Measurements from ENCODE around the gene HNF1A. TPM values are rescaled to one million over a fixed set of nuclear protein-coding genes. Genes with fewer than 3 reads are reported as not detected.

The HNF1A gene
- total and polyA plus RNA-seq, 9 of the 15 experiments (the other 6 are each of a cell fraction or from before 2014, with no cell fraction given), result not detected

- no peak for TF ChIP-seq ZBTB2 (IDR thresholded peaks at IDR 0.05)
- TF ChIP-seq DNMT1 (IDR thresholded peaks at IDR 0.05), result no peak
- TF ChIP-seq CBFA2T3 (IDR thresholded peaks at IDR 0.05), result peak; percentile 40; the same call in 1 of the 2 replicates
- no peak for TF ChIP-seq SP1 (CRISPR knock-in tag; IDR thresholded peaks at IDR 0.05)
- TF ChIP-seq NFATC3 (IDR thresholded peaks at IDR 0.05), result no peak
- peak; percentile 71; the same call in 1 of the 2 replicates for TF ChIP-seq HSF4 (CRISPR knock-in tag; IDR thresholded peaks at IDR 0.05; ENCODE audit: borderline replicate concordance)
- no peak for TF ChIP-seq ESRRB (CRISPR knock-in tag; IDR thresholded peaks at IDR 0.05; ENCODE audit: borderline replicate concordance)
- peak; percentile 43 for TF ChIP-seq MYC (IDR thresholded peaks at IDR 0.05; ENCODE audit: low read depth, low read length)
- no peak for TF ChIP-seq MYC (CRISPR knock-in tag; IDR thresholded peaks at IDR 0.05; ENCODE audit: borderline replicate concordance, low read depth)
- TF ChIP-seq NR1H2 (CRISPR knock-in tag; IDR thresholded peaks at IDR 0.05), result no peak
- TF ChIP-seq ZNF449 (CRISPR knock-in tag; IDR thresholded peaks at IDR 0.05), result peak; percentile 81
- no peak for TF ChIP-seq NEUROD1 (IDR thresholded peaks at IDR 0.05; ENCODE audit: borderline replicate concordance, low read depth, low read length, partially characterized antibody)
- 0 out of 2 replicates have a peak, but pooled peaks have one; percentile 18 for TF ChIP-seq MAFG (tag; conservative IDR thresholded peaks at IDR 0.05)
- peak; percentile 96 for TF ChIP-seq HDAC8 (tag; IDR thresholded peaks at IDR 0.05)
- no peak for TF ChIP-seq ZC3H8 (IDR thresholded peaks at IDR 0.05)
- TF ChIP-seq POLR2G (IDR thresholded peaks at IDR 0.05; ENCODE audit: low read depth, low read length), result no peak
- TF ChIP-seq SAFB2 (IDR thresholded peaks at IDR 0.05; ENCODE audit: borderline replicate concordance, low read depth, low read length, severe bottlenecking), result no peak
- peak; percentile 99 for TF ChIP-seq ZNF592 (IDR thresholded peaks at IDR 0.05)
- TF ChIP-seq ZNF436 (CRISPR knock-in tag; IDR thresholded peaks at IDR 0.05), result no peak
- TF ChIP-seq SMARCA5 (IDR thresholded peaks at IDR 0.05), result no peak
These were observed 39.7 kb downstream of the HNF1A start (continued) for GRCh38 chr12:121017966-121018491.

Data from K562 (cell line).